HCT116 (cell line): ENCODE data around the gene LKAAEAR1. TPM values are rescaled to one million over a fixed set of nuclear protein-coding genes. Genes with fewer than 3 reads are reported as not detected.

Experiments used
- ATAC-seq: fragments of 200-7000 bp; cut with Tn5 transposase; 2 replicates; pipeline ENCODE4 v1.9.1; 2020; ENCODE audit warnings: mild to moderate bottlenecking, moderate library complexity
- BruUV-seq: library from RNA; stranded (reverse); fragments of 400-500 nt; replicated peaks from 2 replicates; lab custom pipeline; 2021; lab: Mats Ljungman, UMichigan
- CTCF ChIA-PET: fragments of 300-600 bp; sonication (Branson Sonifier 250); formaldehyde crosslinking; loops from one replicate; lab custom pipeline; 2021; ENCODE audit warnings: antibody characterized with exemption; lab: Charles Lee
- POLR2A ChIA-PET: fragments of 300-600, 350-600 bp; sonication (Branson Sonifier 250); formaldehyde crosslinking; loops from one replicate; lab custom pipeline; 2021; ENCODE audit warnings: antibody characterized with exemption; lab: Charles Lee
- RAD21 ChIA-PET, 2 experiments: fragments of 300-600 bp; sonication (Branson Sonifier 250); formaldehyde crosslinking; loops; one replicate each; lab custom pipeline; 2023; ENCODE audit warnings: low total read pairs in 2 of 2; ENCODE audit not compliant: uncharacterized antibody in 2 of 2, unreplicated experiment in 2 of 2, low non-redundant PET in 1 of 2; lab: Charles Lee
- DNase-seq: peaks from one replicate; pipeline ENCODE4 v3.0.0-alpha.2; 2010; ENCODE audit warnings: low read depth, low spot score
- H2AFZ ChIP-seq: fragments of 200-600 bp; shearing (Covaris generic), sonication (generic); 2 replicates; pipeline ENCODE4 v1.6.1; 2017; ENCODE audit warnings: low read depth, mixed run types, mixed read lengths, antibody characterized with exemption, low read length; ENCODE audit not compliant: poor library complexity, severe bottlenecking
- H3K27ac ChIP-seq: 2 replicates; pipeline ENCODE4 v1.5.1; 2012; ENCODE audit warnings: low read depth, low read length
- H3K27me3 ChIP-seq: fragments of 200-600 bp; sonication (generic); 2 replicates; pipeline ENCODE4 v1.6.1; 2016; ENCODE audit warnings: mixed run types, low read length, mixed read lengths; ENCODE audit not compliant: insufficient read depth
- H3K36me3 ChIP-seq, 2 experiments: fragments of 200-500 bp in 1 of 2; fragments of 200-600 bp in 1 of 2; sonication (Bioruptor generic) in 1 of 2; sonication (generic) in 1 of 2; 2 replicates each; pipeline versions ENCODE4 v1.5.1 to v1.6.1; 2014 to 2016; ENCODE audit warnings: low read length in 2 of 2, inconsistent platforms in 1 of 2, mixed read lengths in 1 of 2, mixed run types in 1 of 2; ENCODE audit not compliant: insufficient read depth in 2 of 2, control insufficient read depth in 1 of 2
- H3K4me1 ChIP-seq, 2 experiments: fragments of 200-600 bp in 1 of 2; sonication (generic) in 1 of 2; 2 replicates each; pipeline versions ENCODE4 v1.5.1 to v1.6.1; 2012 to 2017; ENCODE audit warnings: low read length in 2 of 2, inconsistent platforms in 1 of 2, mild to moderate bottlenecking in 1 of 2, mixed read lengths in 1 of 2, mixed run types in 1 of 2, moderate library complexity in 1 of 2; ENCODE audit not compliant: insufficient read depth in 2 of 2, control insufficient read depth in 1 of 2
- H3K4me2 ChIP-seq: fragments of 200-600 bp; sonication (generic); 2 replicates; pipeline ENCODE4 v1.6.1; 2017; ENCODE audit warnings: mixed run types, low read length, mixed read lengths
- H3K4me3 ChIP-seq, 2 experiments: fragments of 200-600 bp in 1 of 2; sonication (generic) in 1 of 2; replicated peaks in 1 of 2; 2 replicates each; pipeline ENCODE4 v1.5.1; 2011 to 2016; ENCODE audit warnings: low read length in 2 of 2, control low read depth in 1 of 2, low read depth in 1 of 2, mild to moderate bottlenecking in 1 of 2, mixed read lengths in 1 of 2, mixed run types in 1 of 2
- H3K79me2 ChIP-seq: fragments of 200-600 bp; sonication (generic); 2 replicates; pipeline ENCODE4 v1.6.1; 2017; ENCODE audit warnings: mild to moderate bottlenecking, mixed run types, low read length, moderate library complexity, mixed read lengths; ENCODE audit not compliant: insufficient read depth
- H3K9ac ChIP-seq: fragments of 200-600 bp; sonication (generic); 2 replicates; pipeline ENCODE4 v1.6.1; 2016; ENCODE audit warnings: low read length, mixed read lengths
- H3K9me2 ChIP-seq: fragments of 200-600 bp; sonication (generic), shearing (Covaris generic); 2 replicates; pipeline ENCODE4 v1.6.1; 2017; ENCODE audit warnings: mixed run types, mild to moderate bottlenecking, moderate library complexity; ENCODE audit not compliant: insufficient read depth
- H3K9me3 ChIP-seq, 2 experiments: fragments of 200-500 bp in 1 of 2; fragments of 200-600 bp in 1 of 2; sonication (Bioruptor generic) in 1 of 2; sonication (generic) in 1 of 2; 2 replicates each; pipeline ENCODE4 v1.6.1; 2014 to 2017; ENCODE audit warnings: low read length in 2 of 2, mixed read lengths in 2 of 2, inconsistent platforms in 1 of 2, low read depth in 1 of 2, mild to moderate bottlenecking in 1 of 2, mixed run types in 1 of 2, moderate library complexity in 1 of 2; ENCODE audit not compliant: control insufficient read depth in 1 of 2, insufficient read depth in 1 of 2
- H4K20me1 ChIP-seq: fragments of 200-600 bp; sonication (generic), shearing (Covaris generic); 2 replicates; pipeline ENCODE4 v1.6.1; 2017; ENCODE audit warnings: mixed run types, mild to moderate bottlenecking, moderate library complexity; ENCODE audit not compliant: insufficient read depth
- CEBPB ChIP-seq: IDR thresholded peaks from 2 replicates; pipeline ENCODE4 v1.6.1; 2012; ENCODE audit warnings: low read depth
- CTCF ChIP-seq, 3 experiments: fragments of 200-600 bp in 1 of 3; sonication (generic) in 1 of 3; IDR thresholded peaks in 2 of 3; conservative IDR thresholded peaks in 1 of 3; 2 replicates each; pipeline ENCODE4 v1.5.1; 2012 to 2017; ENCODE audit warnings: low read depth in 2 of 3, low read length in 2 of 3, antibody characterized with exemption in 1 of 3, borderline replicate concordance in 1 of 3, control low read depth in 1 of 3, mild to moderate bottlenecking in 1 of 3, mixed read lengths in 1 of 3, mixed run types in 1 of 3, moderate library complexity in 1 of 3; ENCODE audit not compliant: insufficient read depth in 1 of 3
- EZH2 ChIP-seq: fragments of 200-600 bp; sonication (generic); IDR thresholded peaks from 2 replicates; pipeline ENCODE4 v1.6.1; 2017; ENCODE audit warnings: antibody characterized with exemption, mixed run types
- EZH2phosphoT487 ChIP-seq: fragments of 200-600 bp; IDR thresholded peaks from 2 replicates; pipeline ENCODE4 v1.6.1; 2018; ENCODE audit warnings: antibody characterized with exemption, borderline replicate concordance
- FOSL1 ChIP-seq: IDR thresholded peaks from 2 replicates; pipeline ENCODE4 v1.6.1; 2012; ENCODE audit warnings: low read depth
- JUND ChIP-seq: IDR thresholded peaks from 2 replicates; pipeline ENCODE4 v1.6.1; 2012
- REST ChIP-seq: IDR thresholded peaks from 2 replicates; pipeline ENCODE4 v1.6.1; 2012; ENCODE audit warnings: low read depth
- SIN3A ChIP-seq: IDR thresholded peaks from 2 replicates; pipeline ENCODE4 v1.6.1; 2012; ENCODE audit warnings: low read depth
- SRF ChIP-seq: IDR thresholded peaks from 2 replicates; pipeline ENCODE4 v1.6.1; 2012; ENCODE audit warnings: low read depth
- ZBTB33 ChIP-seq: IDR thresholded peaks from 2 replicates; pipeline ENCODE4 v1.6.1; 2011; ENCODE audit warnings: mild to moderate bottlenecking, low read length, moderate library complexity; ENCODE audit not compliant: insufficient replicate concordance; ENCODE audit errors: extremely low read depth
- ZNF274 ChIP-seq: fragments of 200-500 bp; sonication (Bioruptor generic); IDR thresholded peaks from 2 replicates; pipeline ENCODE4 v1.6.1; 2014; ENCODE audit warnings: mild to moderate bottlenecking, low read depth, low read length, inconsistent platforms
- intact Hi-C: fragments of 100-400 bp; cut with micrococcal nuclease; formaldehyde crosslinking; loops from 2 replicates; pipeline ENCODE4 v1.10.0; 2022
- total RNA-seq: library from RNA; stranded (reverse); gene quantifications from one replicate; pipeline ENCODE4 v1.2.1, GENCODE V29; 2021; ENCODE audit not compliant: unreplicated experiment

The LKAAEAR1 gene
- total RNA-seq, 1 experiment from 2014 or later = not detected

GRCh38 chr20:64092258-64093012, 8.2 kb upstream of the LKAAEAR1 start:
- Histone ChIP-seq H3K4me1 (no peaks in the 10 kb centered on the region), H3K9ac (no peak overlapping the region), H3K27ac (no peak overlapping the region), H3K27me3 (no peaks in the 10 kb centered on the region), H4K20me1 (no peaks in the 10 kb centered on the region), H3K36me3 (no peaks in the 10 kb centered on the region), H3K9me3 (peaks cover 6% of the 10 kb centered on the region in 2 experiments; a peak in 2 of 4 replicates), H2AFZ (no peak overlapping the region), H3K4me2 (no peak overlapping the region)
- BruUV-seq = no TSS peak
- CTCF ChIA-PET = interaction anchor here (0.6 kb wide), 1 partner anchor 193 kb away, joined by 3 read pairs; no protein-coding TSS in a partner anchor
- DNase-seq (no peak), ATAC-seq (peak; percentile 33; the same call in 1 of the 2 replicates)
- POLR2A ChIA-PET = no interaction called here
- RAD21 ChIA-PET = no interaction called here
- no peak for TF ChIP-seq ZNF274
- TF ChIP-seq ZBTB33 = no peak
- TF ChIP-seq JUND = no peak
- TF ChIP-seq, all 23 proteins: peak for 0
- Histone ChIP-seq H3K79me2 (no peaks in the 10 kb centered on the region), H3K4me3 (no peak overlapping the region), H3K9me2 (no peaks in the 10 kb centered on the region)
- intact Hi-C loops = no loop called here

- Histone ChIP-seq H3K4me3 (no peak overlapping the region), H3K9ac (no peak overlapping the region), H4K20me1 (no peaks in the 10 kb centered on the region), H3K36me3 (no peaks in the 10 kb centered on the region), H3K27me3 (no peaks in the 10 kb centered on the region), H3K4me1 (no peaks in the 10 kb centered on the region), H2AFZ (no peak overlapping the region), H3K4me2 (no peak overlapping the region), H3K79me2 (no peaks in the 10 kb centered on the region), H3K27ac (no peak overlapping the region), H3K9me2 (no peaks in the 10 kb centered on the region), H3K9me3 (peaks cover 6% of the 10 kb centered on the region in 2 experiments; a peak in 2 of 4 replicates)
- intact Hi-C loops = no loop called here
- POLR2A ChIA-PET = no interaction called here
- CTCF ChIA-PET = interaction anchor here (0.6 kb wide), 1 partner anchor 194 kb away, joined by 3 read pairs; no protein-coding TSS in a partner anchor
- no TSS peak for BruUV-seq
- DNase-seq (no peak), ATAC-seq (peak; percentile 18; the same call in 1 of the 2 replicates)
- RAD21 ChIA-PET = no interaction called here
- no peak for TF ChIP-seq CTCF (IDR thresholded peaks at IDR 0.05 in 2 of 3, conservative IDR thresholded peaks at IDR 0.05 in 1 of 3; ENCODE audit: borderline replicate concordance in 1 of 3, insufficient read depth in 1 of 3, low read depth in 2 of 3, low read length in 2 of 3)
- TF ChIP-seq FOSL1 = no peak
- TF ChIP-seq EZH2phosphoT487 = no peak
- no peak for TF ChIP-seq SRF
- no peak for TF ChIP-seq REST
- no peak for TF ChIP-seq EZH2
- TF ChIP-seq SIN3A = no peak
- TF ChIP-seq JUND = no peak
- TF ChIP-seq CEBPB = no peak
Measured at GRCh38 chr20:64091770-64092169, 7.6 kb upstream of the LKAAEAR1 start.
